WTC11 (cell line): ENCODE results near the gene SEC16A.

Experiments
- ATF1 ChIP-seq: sonication (generic); formaldehyde crosslinking; IDR thresholded peaks from 2 replicates; pipeline ENCODE4 v1.8.1; 2023; ENCODE audit warnings: mild to moderate bottlenecking, moderate library complexity, missing genetic modification reagents
- CBFB ChIP-seq: sonication (generic); formaldehyde crosslinking; IDR thresholded peaks from 2 replicates; pipeline ENCODE4 v1.8.1; 2022; ENCODE audit warnings: mild to moderate bottlenecking, low read depth, missing genetic modification reagents
- FOXJ3 ChIP-seq: sonication (generic); formaldehyde crosslinking; IDR thresholded peaks from 2 replicates; pipeline ENCODE4 v1.9.0; 2021; ENCODE audit warnings: missing genetic modification reagents, mild to moderate bottlenecking, borderline replicate concordance
- JUN ChIP-seq: sonication (generic); formaldehyde crosslinking; IDR thresholded peaks from 2 replicates; pipeline ENCODE4 v1.8.0; 2023; ENCODE audit warnings: mild to moderate bottlenecking, missing genetic modification reagents
- NR2C2 ChIP-seq: sonication (generic); formaldehyde crosslinking; IDR thresholded peaks from 2 replicates; pipeline ENCODE4 v1.8.0; 2022; ENCODE audit warnings: mild to moderate bottlenecking, missing genetic modification reagents
- TF ChIP-seq, protein P1 (sequence below): fragments of 200-600 bp; IDR thresholded peaks from 2 replicates; pipeline ENCODE4 v1.8.0; 2022; ENCODE audit warnings: antibody characterized with exemption
- TF ChIP-seq, protein P2 (sequence below): fragments of 250-450 bp; sonication (Bioruptor Pico); IDR thresholded peaks from 2 replicates; pipeline ENCODE4 v1.9.0; 2021; ENCODE audit warnings: moderate library complexity, mild to moderate bottlenecking, inconsistent platforms, borderline replicate concordance
- TF ChIP-seq, protein P3 (sequence below): sonication (generic); formaldehyde crosslinking; IDR thresholded peaks from 2 replicates; pipeline ENCODE4 v1.8.0; 2023; ENCODE audit warnings: missing genetic modification reagents
- TF ChIP-seq, protein P4 (sequence below): sonication (generic); formaldehyde crosslinking; conservative IDR thresholded peaks from 2 replicates; pipeline ENCODE4 v1.8.1; 2023; ENCODE audit warnings: mild to moderate bottlenecking, low read depth, missing genetic modification reagents, moderate library complexity
- TF ChIP-seq, protein P5 (sequence below): sonication (generic); formaldehyde crosslinking; IDR thresholded peaks from 2 replicates; pipeline ENCODE4 v1.8.0; 2022; ENCODE audit warnings: mild to moderate bottlenecking, missing genetic modification reagents
- TF ChIP-seq, protein P6 (sequence below): sonication (generic); formaldehyde crosslinking; IDR thresholded peaks from 2 replicates; pipeline ENCODE4 v1.8.1; 2022; ENCODE audit warnings: low read depth, missing genetic modification reagents, borderline replicate concordance

DNA sequence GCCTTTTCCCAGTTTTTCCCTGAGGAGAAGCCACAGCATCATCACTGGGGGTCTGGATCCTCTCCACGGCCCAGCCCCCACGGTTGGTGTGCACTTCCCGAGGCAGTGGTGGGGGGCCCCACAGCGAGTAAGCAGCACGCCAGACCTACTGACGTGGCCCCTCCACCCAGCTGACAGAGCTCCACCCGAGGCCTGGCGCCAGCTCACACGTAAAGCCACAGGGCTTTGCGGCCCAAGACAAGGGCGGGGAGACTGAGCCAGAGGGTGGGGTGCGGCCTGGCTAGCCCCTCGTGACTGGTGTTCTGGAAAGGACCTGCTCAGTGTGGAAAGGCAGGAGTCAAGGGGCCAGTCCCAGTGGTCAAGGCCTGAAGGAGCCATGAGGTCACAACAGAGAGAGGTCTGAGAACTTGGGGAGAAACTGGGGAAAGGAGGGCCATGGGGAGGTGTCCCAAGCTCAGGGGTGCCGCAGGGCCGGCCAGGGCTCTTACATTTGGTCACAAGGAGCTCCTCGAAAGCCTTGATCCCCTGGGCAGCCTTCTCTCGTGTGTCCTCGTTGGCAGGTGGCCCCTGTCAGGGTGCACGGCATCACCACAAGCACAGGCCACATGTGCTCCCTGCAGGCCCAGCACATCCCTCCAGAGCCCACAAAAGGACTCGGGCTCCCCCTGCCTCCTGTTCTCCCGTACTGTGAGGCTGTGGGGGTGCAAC lies 88.4 kb downstream of the SEC16A start:
- TF ChIP-seq, protein P1, sequence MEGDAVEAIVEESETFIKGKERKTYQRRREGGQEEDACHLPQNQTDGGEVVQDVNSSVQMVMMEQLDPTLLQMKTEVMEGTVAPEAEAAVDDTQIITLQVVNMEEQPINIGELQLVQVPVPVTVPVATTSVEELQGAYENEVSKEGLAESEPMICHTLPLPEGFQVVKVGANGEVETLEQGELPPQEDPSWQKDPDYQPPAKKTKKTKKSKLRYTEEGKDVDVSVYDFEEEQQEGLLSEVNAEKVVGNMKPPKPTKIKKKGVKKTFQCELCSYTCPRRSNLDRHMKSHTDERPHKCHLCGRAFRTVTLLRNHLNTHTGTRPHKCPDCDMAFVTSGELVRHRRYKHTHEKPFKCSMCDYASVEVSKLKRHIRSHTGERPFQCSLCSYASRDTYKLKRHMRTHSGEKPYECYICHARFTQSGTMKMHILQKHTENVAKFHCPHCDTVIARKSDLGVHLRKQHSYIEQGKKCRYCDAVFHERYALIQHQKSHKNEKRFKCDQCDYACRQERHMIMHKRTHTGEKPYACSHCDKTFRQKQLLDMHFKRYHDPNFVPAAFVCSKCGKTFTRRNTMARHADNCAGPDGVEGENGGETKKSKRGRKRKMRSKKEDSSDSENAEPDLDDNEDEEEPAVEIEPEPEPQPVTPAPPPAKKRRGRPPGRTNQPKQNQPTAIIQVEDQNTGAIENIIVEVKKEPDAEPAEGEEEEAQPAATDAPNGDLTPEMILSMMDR = no peak
- TF ChIP-seq, protein P2, sequence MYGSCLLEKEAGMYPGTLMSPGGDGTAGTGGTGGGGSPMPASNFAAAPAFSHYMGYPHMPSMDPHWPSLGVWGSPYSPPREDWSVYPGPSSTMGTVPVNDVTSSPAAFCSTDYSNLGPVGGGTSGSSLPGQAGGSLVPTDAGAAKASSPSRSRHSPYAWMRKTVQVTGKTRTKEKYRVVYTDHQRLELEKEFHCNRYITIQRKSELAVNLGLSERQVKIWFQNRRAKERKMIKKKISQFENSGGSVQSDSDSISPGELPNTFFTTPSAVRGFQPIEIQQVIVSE (CRISPR knock-in tag) = no peak
- TF ChIP-seq ATF1 (CRISPR knock-in tag) (no peak), JUN (CRISPR knock-in tag) (no peak), FOXJ3 (CRISPR knock-in tag) (no peak), CBFB (no peak), NR2C2 (CRISPR knock-in tag) (no peak)
- TF ChIP-seq, protein P3, sequence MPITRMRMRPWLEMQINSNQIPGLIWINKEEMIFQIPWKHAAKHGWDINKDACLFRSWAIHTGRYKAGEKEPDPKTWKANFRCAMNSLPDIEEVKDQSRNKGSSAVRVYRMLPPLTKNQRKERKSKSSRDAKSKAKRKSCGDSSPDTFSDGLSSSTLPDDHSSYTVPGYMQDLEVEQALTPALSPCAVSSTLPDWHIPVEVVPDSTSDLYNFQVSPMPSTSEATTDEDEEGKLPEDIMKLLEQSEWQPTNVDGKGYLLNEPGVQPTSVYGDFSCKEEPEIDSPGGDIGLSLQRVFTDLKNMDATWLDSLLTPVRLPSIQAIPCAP (CRISPR knock-in tag) = no peak
- TF ChIP-seq, protein P4, sequence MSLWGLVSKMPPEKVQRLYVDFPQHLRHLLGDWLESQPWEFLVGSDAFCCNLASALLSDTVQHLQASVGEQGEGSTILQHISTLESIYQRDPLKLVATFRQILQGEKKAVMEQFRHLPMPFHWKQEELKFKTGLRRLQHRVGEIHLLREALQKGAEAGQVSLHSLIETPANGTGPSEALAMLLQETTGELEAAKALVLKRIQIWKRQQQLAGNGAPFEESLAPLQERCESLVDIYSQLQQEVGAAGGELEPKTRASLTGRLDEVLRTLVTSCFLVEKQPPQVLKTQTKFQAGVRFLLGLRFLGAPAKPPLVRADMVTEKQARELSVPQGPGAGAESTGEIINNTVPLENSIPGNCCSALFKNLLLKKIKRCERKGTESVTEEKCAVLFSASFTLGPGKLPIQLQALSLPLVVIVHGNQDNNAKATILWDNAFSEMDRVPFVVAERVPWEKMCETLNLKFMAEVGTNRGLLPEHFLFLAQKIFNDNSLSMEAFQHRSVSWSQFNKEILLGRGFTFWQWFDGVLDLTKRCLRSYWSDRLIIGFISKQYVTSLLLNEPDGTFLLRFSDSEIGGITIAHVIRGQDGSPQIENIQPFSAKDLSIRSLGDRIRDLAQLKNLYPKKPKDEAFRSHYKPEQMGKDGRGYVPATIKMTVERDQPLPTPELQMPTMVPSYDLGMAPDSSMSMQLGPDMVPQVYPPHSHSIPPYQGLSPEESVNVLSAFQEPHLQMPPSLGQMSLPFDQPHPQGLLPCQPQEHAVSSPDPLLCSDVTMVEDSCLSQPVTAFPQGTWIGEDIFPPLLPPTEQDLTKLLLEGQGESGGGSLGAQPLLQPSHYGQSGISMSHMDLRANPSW (CRISPR knock-in tag) = no peak
- TF ChIP-seq, protein P5, sequence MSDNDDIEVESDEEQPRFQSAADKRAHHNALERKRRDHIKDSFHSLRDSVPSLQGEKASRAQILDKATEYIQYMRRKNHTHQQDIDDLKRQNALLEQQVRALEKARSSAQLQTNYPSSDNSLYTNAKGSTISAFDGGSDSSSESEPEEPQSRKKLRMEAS (CRISPR knock-in tag) = no peak
- TF ChIP-seq, protein P6, sequence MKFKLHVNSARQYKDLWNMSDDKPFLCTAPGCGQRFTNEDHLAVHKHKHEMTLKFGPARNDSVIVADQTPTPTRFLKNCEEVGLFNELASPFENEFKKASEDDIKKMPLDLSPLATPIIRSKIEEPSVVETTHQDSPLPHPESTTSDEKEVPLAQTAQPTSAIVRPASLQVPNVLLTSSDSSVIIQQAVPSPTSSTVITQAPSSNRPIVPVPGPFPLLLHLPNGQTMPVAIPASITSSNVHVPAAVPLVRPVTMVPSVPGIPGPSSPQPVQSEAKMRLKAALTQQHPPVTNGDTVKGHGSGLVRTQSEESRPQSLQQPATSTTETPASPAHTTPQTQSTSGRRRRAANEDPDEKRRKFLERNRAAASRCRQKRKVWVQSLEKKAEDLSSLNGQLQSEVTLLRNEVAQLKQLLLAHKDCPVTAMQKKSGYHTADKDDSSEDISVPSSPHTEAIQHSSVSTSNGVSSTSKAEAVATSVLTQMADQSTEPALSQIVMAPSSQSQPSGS (CRISPR knock-in tag) = no peak
